ENCODE results near the gene OXTR. TPM values are rescaled to one million over a fixed set of nuclear protein-coding genes. Genes with fewer than 3 reads are reported as not detected.
"Not testable (repeated sequence)": the region's sequence is repeated elsewhere in the genome, so short reads cannot be mapped to it uniquely, and the experiment has no call there.

The OXTR gene
- total RNA-seq, 1 experiment from 2014 or later = 4.6 TPM

DNA sequence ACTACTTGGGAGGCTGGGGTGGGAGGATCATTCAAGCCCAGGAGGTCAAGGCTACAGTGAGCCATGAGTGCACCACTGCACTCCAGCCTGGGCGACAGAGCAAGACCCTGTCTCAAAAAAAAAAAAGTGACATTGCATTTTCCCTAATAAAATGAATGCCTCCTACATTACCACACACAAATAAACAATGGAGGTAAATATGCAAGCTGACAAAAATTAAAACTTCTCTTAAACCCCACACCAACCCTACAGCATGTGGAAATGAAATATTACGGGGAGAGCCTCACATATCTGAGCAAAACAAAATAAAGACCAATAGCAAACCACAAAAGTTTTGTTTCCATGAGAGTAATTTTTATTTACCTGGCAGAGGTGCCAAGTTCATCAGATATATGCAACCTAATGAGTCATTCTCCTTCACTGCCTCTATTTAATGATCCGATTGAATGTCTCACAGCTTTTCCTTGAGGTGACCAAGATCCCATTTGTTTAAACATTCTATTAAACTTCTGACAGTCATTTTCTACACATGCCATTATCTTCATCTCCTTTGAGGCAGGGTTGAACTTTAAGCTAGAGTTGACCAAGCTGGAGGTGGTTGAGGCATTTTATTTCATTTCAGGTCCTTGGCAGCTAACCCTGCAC is 45.2 kb downstream of the OXTR start:
- Mint-ChIP-seq H3K27ac (ENCODE audit: unreplicated experiment) (no peak overlapping the region), H3K9me3 (ENCODE audit: unreplicated experiment) (no peaks in the 10 kb centered on the region), H3K4me1 (ENCODE audit: low read depth, unreplicated experiment) (no peaks in the 10 kb centered on the region), H3K4me3 (ENCODE audit: unreplicated experiment) (no peak overlapping the region), H3K27me3 (ENCODE audit: insufficient read depth, unreplicated experiment) (no peaks in the 10 kb centered on the region), H3K36me3 (ENCODE audit: insufficient read depth, unreplicated experiment) (no peaks in the 10 kb centered on the region)
- Histone ChIP-seq H3K36me3 (ENCODE audit: control insufficient read depth, insufficient read depth, low read length) (no peaks in the 10 kb centered on the region), H3K4me1 (no peaks in the 10 kb centered on the region), H3K27me3 (replicated peaks; ENCODE audit: control insufficient read depth, insufficient read depth, low read length) (no peaks in the 10 kb centered on the region), H3K9me3 (no peaks in the 10 kb centered on the region), H3K4me3 (ENCODE audit: low read depth, low read length) (no peak overlapping the region)
- intact Hi-C loops (cut with micrococcal nuclease; ENCODE audit: unreplicated experiment) = no loop called here
- POLR2A ChIA-PET = no interaction called here
- CTCF ChIA-PET = no interaction called here
- no peak for DNase-seq
- BruUV-seq (replicated peaks) = no TSS peak
- TF ChIP-seq, protein P1, sequence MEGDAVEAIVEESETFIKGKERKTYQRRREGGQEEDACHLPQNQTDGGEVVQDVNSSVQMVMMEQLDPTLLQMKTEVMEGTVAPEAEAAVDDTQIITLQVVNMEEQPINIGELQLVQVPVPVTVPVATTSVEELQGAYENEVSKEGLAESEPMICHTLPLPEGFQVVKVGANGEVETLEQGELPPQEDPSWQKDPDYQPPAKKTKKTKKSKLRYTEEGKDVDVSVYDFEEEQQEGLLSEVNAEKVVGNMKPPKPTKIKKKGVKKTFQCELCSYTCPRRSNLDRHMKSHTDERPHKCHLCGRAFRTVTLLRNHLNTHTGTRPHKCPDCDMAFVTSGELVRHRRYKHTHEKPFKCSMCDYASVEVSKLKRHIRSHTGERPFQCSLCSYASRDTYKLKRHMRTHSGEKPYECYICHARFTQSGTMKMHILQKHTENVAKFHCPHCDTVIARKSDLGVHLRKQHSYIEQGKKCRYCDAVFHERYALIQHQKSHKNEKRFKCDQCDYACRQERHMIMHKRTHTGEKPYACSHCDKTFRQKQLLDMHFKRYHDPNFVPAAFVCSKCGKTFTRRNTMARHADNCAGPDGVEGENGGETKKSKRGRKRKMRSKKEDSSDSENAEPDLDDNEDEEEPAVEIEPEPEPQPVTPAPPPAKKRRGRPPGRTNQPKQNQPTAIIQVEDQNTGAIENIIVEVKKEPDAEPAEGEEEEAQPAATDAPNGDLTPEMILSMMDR (IDR thresholded peaks at IDR 0.05; ENCODE audit: insufficient read depth in 1 of 2, low read depth in 1 of 2, low read length in 1 of 2, severe bottlenecking in 1 of 2, unreplicated experiment in 1 of 2) = no peak

GRCh38 chr3:8723612-8724011 is 45.8 kb downstream of the OXTR start:
- Histone ChIP-seq H3K36me3 (ENCODE audit: control insufficient read depth, insufficient read depth, low read length) (no peaks in the 10 kb centered on the region), H3K27me3 (replicated peaks; ENCODE audit: control insufficient read depth, insufficient read depth, low read length) (no peaks in the 10 kb centered on the region), H3K4me1 (no peaks in the 10 kb centered on the region), H3K4me3 (ENCODE audit: low read depth, low read length) (no peak overlapping the region), H3K9me3 (no peaks in the 10 kb centered on the region)
- Mint-ChIP-seq H3K27me3 (ENCODE audit: insufficient read depth, unreplicated experiment) (no peaks in the 10 kb centered on the region), H3K9me3 (ENCODE audit: unreplicated experiment) (no peaks in the 10 kb centered on the region), H3K27ac (ENCODE audit: unreplicated experiment) (no peak overlapping the region), H3K36me3 (ENCODE audit: insufficient read depth, unreplicated experiment) (no peaks in the 10 kb centered on the region), H3K4me3 (ENCODE audit: unreplicated experiment) (no peak overlapping the region), H3K4me1 (ENCODE audit: low read depth, unreplicated experiment) (no peaks in the 10 kb centered on the region)
- BruUV-seq (replicated peaks) = no TSS peak
- ChIA-PET POLR2A (no interaction called here), CTCF (no interaction called here)
- TF ChIP-seq, protein P1 (IDR thresholded peaks at IDR 0.05; ENCODE audit: insufficient read depth in 1 of 2, low read depth in 1 of 2, low read length in 1 of 2, severe bottlenecking in 1 of 2, unreplicated experiment in 1 of 2) = no peak
- intact Hi-C loops (cut with micrococcal nuclease; ENCODE audit: unreplicated experiment) = no loop called here
- DNase-seq = no peak

DNA sequence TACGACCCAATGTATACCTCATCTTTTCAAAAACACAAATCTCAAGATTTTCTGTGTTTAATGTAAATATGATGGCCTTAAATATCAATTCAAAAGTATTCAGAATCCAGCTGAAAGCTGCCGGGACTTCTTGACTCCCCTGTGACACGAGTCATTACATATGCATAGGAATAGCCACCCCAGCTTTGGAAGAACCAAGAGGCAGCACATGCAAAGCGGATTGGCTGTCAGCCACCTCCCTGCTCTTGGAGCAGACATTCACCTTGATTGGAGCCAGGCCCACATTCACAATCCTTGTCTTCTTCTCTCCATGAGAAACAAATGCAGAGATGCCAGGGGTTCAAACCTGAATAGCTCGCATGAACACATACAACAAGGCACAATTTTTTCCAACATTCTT is 46.6 kb downstream of the OXTR start:
- Histone ChIP-seq H3K9me3 (no peaks in the 10 kb centered on the region), H3K36me3 (ENCODE audit: control insufficient read depth, insufficient read depth, low read length) (no peaks in the 10 kb centered on the region), H3K4me3 (ENCODE audit: low read depth, low read length) (no peak overlapping the region), H3K27me3 (replicated peaks; ENCODE audit: control insufficient read depth, insufficient read depth, low read length) (no peaks in the 10 kb centered on the region), H3K4me1 (no peaks in the 10 kb centered on the region)
- Mint-ChIP-seq H3K27ac (ENCODE audit: unreplicated experiment) (no peak overlapping the region), H3K36me3 (ENCODE audit: insufficient read depth, unreplicated experiment) (no peaks in the 10 kb centered on the region), H3K4me3 (ENCODE audit: unreplicated experiment) (no peak overlapping the region), H3K9me3 (ENCODE audit: unreplicated experiment) (no peaks in the 10 kb centered on the region), H3K4me1 (ENCODE audit: low read depth, unreplicated experiment) (no peaks in the 10 kb centered on the region), H3K27me3 (ENCODE audit: insufficient read depth, unreplicated experiment) (no peaks in the 10 kb centered on the region)
- intact Hi-C loops (cut with micrococcal nuclease; ENCODE audit: unreplicated experiment) = no loop called here
- ChIA-PET CTCF (no interaction called here), POLR2A (no interaction called here)
- BruUV-seq (replicated peaks) = no TSS peak
- DNase-seq = no peak
- TF ChIP-seq, protein P1 (IDR thresholded peaks at IDR 0.05; ENCODE audit: insufficient read depth in 1 of 2, low read depth in 1 of 2, low read length in 1 of 2, severe bottlenecking in 1 of 2, unreplicated experiment in 1 of 2) = no peak

- CTCF ChIA-PET; H3K9me3 Mint-ChIP-seq (ENCODE audit: unreplicated experiment); H3K4me3 ChIP-seq (ENCODE audit: low read depth, low read length); H3K4me1 ChIP-seq; H3K4me1 Mint-ChIP-seq (ENCODE audit: low read depth, unreplicated experiment); H3K36me3 Mint-ChIP-seq (ENCODE audit: insufficient read depth, unreplicated experiment); BruUV-seq (replicated peaks); H3K9me3 ChIP-seq; H3K36me3 ChIP-seq (ENCODE audit: control insufficient read depth, insufficient read depth, low read length); H3K4me3 Mint-ChIP-seq (ENCODE audit: unreplicated experiment); DNase-seq; POLR2A ChIA-PET; H3K27ac Mint-ChIP-seq (ENCODE audit: unreplicated experiment); H3K27me3 Mint-ChIP-seq (ENCODE audit: insufficient read depth, unreplicated experiment); intact Hi-C loops (cut with micrococcal nuclease; ENCODE audit: unreplicated experiment); H3K27me3 ChIP-seq (replicated peaks; ENCODE audit: control insufficient read depth, insufficient read depth, low read length): not testable (repeated sequence)
These were observed 53.7 kb downstream of the OXTR start for GRCh38 chr3:8715757-8716156.
